SK-N-SH (cell line): ENCODE results near the gene SGPL1. TPM values are rescaled to one million over a fixed set of nuclear protein-coding genes. Genes with fewer than 3 reads are reported as not detected.

Experiments
- CTCF ChIA-PET: fragments of 300-600, 350-600 bp; formaldehyde crosslinking; extraction: SDS; loops from one replicate; lab custom pipeline; 2021; lab: Yijun Ruan, JAX
- POLR2A ChIA-PET: fragments of 350-600 bp; sonication (Branson Sonifier 250); formaldehyde crosslinking; extraction: SDS; loops from one replicate; lab custom pipeline; 2020; ENCODE audit warnings: antibody characterized with exemption, inconsistent platforms; lab: Yijun Ruan, JAX
- DNase-seq: peaks from one replicate; pipeline ENCODE4 v3.0.0; 2012
- H2AFZ ChIP-seq: fragments of 200-600 bp; sonication (generic); 2 replicates; pipeline ENCODE4 v1.8.1; 2016; ENCODE audit warnings: antibody characterized with exemption, mild to moderate bottlenecking, low read depth
- H3F3A ChIP-seq: fragments of 200-600 bp; sonication (generic); replicated peaks from 2 replicates; pipeline ENCODE3; 2016; ENCODE audit warnings: antibody characterized with exemption, mild to moderate bottlenecking; ENCODE audit not compliant: insufficient read depth
- H3K27ac ChIP-seq, 2 experiments: fragments of 200-500 bp in 1 of 2; fragments of 200-600 bp in 1 of 2; sonication (Bioruptor generic) in 1 of 2; sonication (generic), shearing (Covaris generic) in 1 of 2; 2 replicates each; pipeline versions ENCODE4 v1.5.1 to v1.6.1; 2014 to 2016; ENCODE audit warnings: low read depth in 2 of 2, inconsistent platforms in 1 of 2, low read length in 1 of 2, mild to moderate bottlenecking in 1 of 2, mixed read lengths in 1 of 2
- H3K27me3 ChIP-seq: fragments of 200-600 bp; sonication (generic), shearing (Covaris generic); 2 replicates; pipeline ENCODE4 v1.6.1; 2016; ENCODE audit warnings: mixed run types; ENCODE audit not compliant: insufficient read depth
- H3K36me3 ChIP-seq, 2 experiments: fragments of 200-500 bp in 1 of 2; fragments of 200-600 bp in 1 of 2; sonication (Bioruptor generic) in 1 of 2; sonication (generic) in 1 of 2; replicated peaks in 1 of 2; 2 replicates each; pipeline versions ENCODE3 to v1.5.1; 2014 to 2016; ENCODE audit warnings: low read length in 1 of 2, mild to moderate bottlenecking in 1 of 2; ENCODE audit not compliant: insufficient read depth in 2 of 2, control insufficient read depth in 1 of 2
- H3K4me1 ChIP-seq, 2 experiments: fragments of 200-500 bp in 1 of 2; fragments of 200-600 bp in 1 of 2; sonication (Bioruptor generic) in 1 of 2; sonication (generic), shearing (Covaris generic) in 1 of 2; 2 replicates each; pipeline versions ENCODE4 v1.5.1 to v1.6.1; 2014 to 2016; ENCODE audit warnings: low read depth in 1 of 2, low read length in 1 of 2, mixed run types in 1 of 2; ENCODE audit not compliant: insufficient read depth in 2 of 2, control insufficient read depth in 1 of 2
- H3K4me2 ChIP-seq: fragments of 200-600 bp; sonication (generic), shearing (Covaris generic); 2 replicates; pipeline ENCODE4 v1.6.1; 2017; ENCODE audit warnings: mixed run types
- H3K4me3 ChIP-seq, 2 experiments: fragments of 200-500 bp in 1 of 2; fragments of 200-600 bp in 1 of 2; sonication (Bioruptor generic) in 1 of 2; sonication (generic), shearing (Covaris generic) in 1 of 2; 2 replicates each; pipeline versions ENCODE4 v1.5.1 to v1.8.1; 2014 to 2016; ENCODE audit warnings: low read depth in 2 of 2, inconsistent platforms in 1 of 2, low read length in 1 of 2, mild to moderate bottlenecking in 1 of 2, mixed read lengths in 1 of 2, moderate library complexity in 1 of 2
- H3K79me2 ChIP-seq: fragments of 200-600 bp; sonication (generic); 2 replicates; pipeline ENCODE4 v1.8.1; 2017; ENCODE audit warnings: mild to moderate bottlenecking; ENCODE audit not compliant: insufficient read depth
- H3K9ac ChIP-seq: fragments of 200-600 bp; sonication (generic); 2 replicates; pipeline ENCODE4 v1.6.1; 2017; ENCODE audit warnings: mixed run types
- H3K9me2 ChIP-seq: fragments of 200-600 bp; sonication (generic); 2 replicates; pipeline ENCODE4 v1.6.1; 2017; ENCODE audit warnings: mixed run types
- H3K9me3 ChIP-seq: fragments of 200-600 bp; sonication (generic); 2 replicates; pipeline ENCODE4 v1.6.1; 2017; ENCODE audit warnings: mixed run types, mild to moderate bottlenecking, moderate library complexity
- H4K20me1 ChIP-seq: fragments of 200-600 bp; sonication (generic); 2 replicates; pipeline ENCODE4 v1.6.1; 2017; ENCODE audit warnings: mild to moderate bottlenecking, mixed run types; ENCODE audit not compliant: insufficient read depth
- ELF1 ChIP-seq: IDR thresholded peaks from 2 replicates; pipeline ENCODE4 v1.4.0; 2012
- FOXM1 ChIP-seq: IDR thresholded peaks from 2 replicates; pipeline ENCODE4 v1.4.0; 2012; ENCODE audit warnings: low read depth, mild to moderate bottlenecking
- NRF1 ChIP-seq: IDR thresholded peaks from 2 replicates; pipeline ENCODE4 v1.6.1; 2012; ENCODE audit warnings: low read depth, mild to moderate bottlenecking, low read length
- POLR2AphosphoS5 ChIP-seq: IDR thresholded peaks from 2 replicates; pipeline ENCODE4 v1.6.1; 2012; ENCODE audit warnings: low read depth, low read length
- REST ChIP-seq: IDR thresholded peaks from 2 replicates; pipeline ENCODE4 v1.6.1; 2012; ENCODE audit warnings: mild to moderate bottlenecking, low read depth, low read length, moderate library complexity
- TAF1 ChIP-seq: IDR thresholded peaks from 2 replicates; pipeline ENCODE4 v1.6.1; 2012; ENCODE audit warnings: low read depth, mild to moderate bottlenecking, low read length, moderate library complexity, borderline replicate concordance
- TEAD4 ChIP-seq: IDR thresholded peaks from 2 replicates; pipeline ENCODE4 v1.4.0; 2012; ENCODE audit warnings: mild to moderate bottlenecking, borderline replicate concordance; ENCODE audit not compliant: insufficient read depth
- WGBS: methylation state at CpG from one replicate; pipeline ENCODE4 v1.1.6; 2017; ENCODE audit warnings: low lambda C conversion rate; 5-methylcytosine and 5-hydroxymethylcytosine counted together
- polyA plus RNA-seq, 3 experiments: library from polyadenylated mRNA; depleted of rRNA; stranded (reverse); fragments of >200 nt; gene quantifications; 2 replicates each; pipeline ENCODE4 v1.2.3, GENCODE V29; 2012
- TF ChIP-seq, protein P1 (sequence below): IDR thresholded peaks from 2 replicates; pipeline ENCODE4; 2012
- TF ChIP-seq, protein P2 (sequence below): fragments of 200-600 bp; sonication (generic); IDR thresholded peaks from 2 replicates; pipeline ENCODE4 v1.6.1; 2017; ENCODE audit warnings: antibody characterized with exemption, mild to moderate bottlenecking, moderate library complexity

SGPL1 gene
- polyA plus RNA-seq, 1 of the 3 experiments (the other 2 are of a cell fraction): 11.8 TPM

DNA sequence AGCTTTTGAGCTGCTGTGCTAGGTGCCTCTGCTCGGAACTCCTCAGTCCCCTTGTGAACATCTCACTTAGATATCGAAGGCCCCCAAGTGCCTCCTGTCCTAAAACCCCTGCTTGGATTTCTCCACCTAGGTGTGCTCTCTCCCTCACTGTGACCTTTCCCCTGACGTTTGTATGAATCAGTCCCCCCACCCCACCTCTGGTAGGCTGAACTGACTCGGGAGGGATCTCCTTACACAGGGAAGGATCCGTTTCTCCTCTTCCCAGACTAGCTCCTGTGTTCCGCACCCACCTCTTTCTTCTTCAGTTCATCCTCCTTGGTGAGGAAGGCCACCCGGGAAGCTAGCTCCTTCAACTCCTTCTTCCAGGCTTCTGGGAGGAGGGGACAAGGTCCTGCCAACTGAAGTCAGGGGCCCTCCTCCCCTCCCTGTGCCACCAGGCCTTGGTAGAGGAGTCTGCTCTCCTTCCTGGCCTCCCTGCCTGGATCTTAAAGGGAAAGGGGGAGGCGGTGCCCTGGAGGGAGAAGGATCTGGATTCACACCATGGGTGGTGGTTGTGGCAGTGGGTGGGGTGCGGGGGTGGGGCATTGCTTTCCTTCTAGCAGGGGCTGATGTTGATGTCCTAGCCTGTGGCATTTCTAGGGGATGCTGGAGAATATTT is 37.4 kb upstream of the SGPL1 start:
- Histone ChIP-seq H3K27me3 (0 out of 2 replicates have a peak, but pooled peaks cover 6% of the 10 kb centered on the region), H3K36me3 (no peaks in the 10 kb centered on the region), H3K9me3 (no peaks in the 10 kb centered on the region), H3K4me3 (no peak overlapping the region), H3K4me2 (no peak overlapping the region), H3K9me2 (no peaks in the 10 kb centered on the region), H3F3A (no peaks in the 10 kb centered on the region), H3K9ac (no peak overlapping the region), H3K4me1 (peaks cover 0 to 10% of the 10 kb centered on the region in 2 experiments; a peak in 1 of 4 replicates), H3K79me2 (no peaks in the 10 kb centered on the region), H4K20me1 (no peaks in the 10 kb centered on the region), H2AFZ (no peak overlapping the region), H3K27ac (no peak overlapping the region)
- TF ChIP-seq POLR2AphosphoS5 (no peak), TEAD4 (no peak), ELF1 (no peak), NRF1 (no peak), FOXM1 (no peak), TAF1 (no peak), REST (no peak)
- TF ChIP-seq, protein P1, sequence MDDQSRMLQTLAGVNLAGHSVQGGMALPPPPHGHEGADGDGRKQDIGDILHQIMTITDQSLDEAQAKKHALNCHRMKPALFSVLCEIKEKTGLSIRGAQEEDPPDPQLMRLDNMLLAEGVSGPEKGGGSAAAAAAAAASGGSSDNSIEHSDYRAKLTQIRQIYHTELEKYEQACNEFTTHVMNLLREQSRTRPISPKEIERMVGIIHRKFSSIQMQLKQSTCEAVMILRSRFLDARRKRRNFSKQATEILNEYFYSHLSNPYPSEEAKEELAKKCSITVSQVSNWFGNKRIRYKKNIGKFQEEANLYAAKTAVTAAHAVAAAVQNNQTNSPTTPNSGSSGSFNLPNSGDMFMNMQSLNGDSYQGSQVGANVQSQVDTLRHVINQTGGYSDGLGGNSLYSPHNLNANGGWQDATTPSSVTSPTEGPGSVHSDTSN: no peak
- TF ChIP-seq, protein P2, sequence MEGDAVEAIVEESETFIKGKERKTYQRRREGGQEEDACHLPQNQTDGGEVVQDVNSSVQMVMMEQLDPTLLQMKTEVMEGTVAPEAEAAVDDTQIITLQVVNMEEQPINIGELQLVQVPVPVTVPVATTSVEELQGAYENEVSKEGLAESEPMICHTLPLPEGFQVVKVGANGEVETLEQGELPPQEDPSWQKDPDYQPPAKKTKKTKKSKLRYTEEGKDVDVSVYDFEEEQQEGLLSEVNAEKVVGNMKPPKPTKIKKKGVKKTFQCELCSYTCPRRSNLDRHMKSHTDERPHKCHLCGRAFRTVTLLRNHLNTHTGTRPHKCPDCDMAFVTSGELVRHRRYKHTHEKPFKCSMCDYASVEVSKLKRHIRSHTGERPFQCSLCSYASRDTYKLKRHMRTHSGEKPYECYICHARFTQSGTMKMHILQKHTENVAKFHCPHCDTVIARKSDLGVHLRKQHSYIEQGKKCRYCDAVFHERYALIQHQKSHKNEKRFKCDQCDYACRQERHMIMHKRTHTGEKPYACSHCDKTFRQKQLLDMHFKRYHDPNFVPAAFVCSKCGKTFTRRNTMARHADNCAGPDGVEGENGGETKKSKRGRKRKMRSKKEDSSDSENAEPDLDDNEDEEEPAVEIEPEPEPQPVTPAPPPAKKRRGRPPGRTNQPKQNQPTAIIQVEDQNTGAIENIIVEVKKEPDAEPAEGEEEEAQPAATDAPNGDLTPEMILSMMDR: no peak
- ChIA-PET POLR2A (interaction anchor here (0.9 kb wide), 1 partner anchor 92 kb away, joined by 3 read pairs; no protein-coding TSS in a partner anchor), CTCF (interaction anchor here (1.3 to 1.6 kb wide), 2 partner anchors 228 to 317 kb away, joined by 3 read pairs; no protein-coding TSS in a partner anchor)
- peak; percentile 14 for DNase-seq
- 58% methylated on average over 9 of the region's 9 CpGs for WGBS
